Activated CD4-positive, alpha-beta T cell treated with anti-CD3 and anti-CD28 coated beads, Interleukin-2, amount 50 U/mL, for 16 hours (primary cell): ENCODE measurements around the gene SUN2.

Experiments used
- DNase-seq: peaks from one replicate; pipeline ENCODE4 v3.0.0-alpha.2; 2020

SUN2 gene

DNA sequence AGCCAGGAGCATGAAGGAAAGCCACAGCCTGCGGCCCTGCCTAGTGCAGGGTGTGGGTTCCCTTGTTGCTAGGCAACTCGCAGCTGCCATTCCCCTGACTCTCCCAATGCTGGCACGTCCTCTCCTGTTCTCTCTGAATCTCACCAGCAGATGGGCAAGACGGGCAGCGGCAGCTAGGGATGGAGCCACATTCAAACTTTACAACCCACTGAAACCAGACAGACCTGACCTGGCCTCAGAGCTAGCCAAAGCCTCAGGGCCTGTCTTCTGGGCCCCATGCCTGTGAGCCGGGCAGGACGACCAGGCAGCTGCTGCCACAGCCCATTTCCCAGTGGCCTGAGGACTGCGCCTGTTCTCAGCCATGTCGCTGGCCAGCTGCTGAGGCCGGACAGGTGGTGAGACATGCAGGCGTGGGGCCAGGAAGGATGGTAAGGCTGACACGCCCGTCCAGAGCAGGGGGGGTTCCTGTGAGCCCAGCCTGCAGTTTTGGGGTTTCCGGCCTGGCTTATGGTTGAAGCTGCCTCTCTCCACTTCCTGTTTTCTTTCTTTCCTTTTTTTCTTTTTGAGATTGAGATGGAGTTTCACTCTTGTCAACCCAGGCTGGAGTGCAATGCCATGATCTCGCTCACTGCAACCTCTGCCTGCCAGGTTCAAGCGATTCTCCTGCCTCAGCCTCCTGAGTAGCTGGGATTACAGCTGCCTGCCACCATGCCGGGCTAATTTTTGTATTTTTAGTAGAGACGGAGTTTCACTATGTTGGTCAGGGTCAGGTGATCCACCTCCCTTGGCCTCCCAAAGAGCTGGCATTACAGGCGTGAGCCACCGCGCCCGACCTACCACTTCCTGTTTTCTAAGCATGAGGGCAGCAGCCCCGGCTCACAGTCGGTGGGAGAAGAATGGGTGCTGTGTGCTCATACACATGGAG is 4.1 kb downstream of the SUN2 start:
- DNase-seq = peak; percentile 86

DNA sequence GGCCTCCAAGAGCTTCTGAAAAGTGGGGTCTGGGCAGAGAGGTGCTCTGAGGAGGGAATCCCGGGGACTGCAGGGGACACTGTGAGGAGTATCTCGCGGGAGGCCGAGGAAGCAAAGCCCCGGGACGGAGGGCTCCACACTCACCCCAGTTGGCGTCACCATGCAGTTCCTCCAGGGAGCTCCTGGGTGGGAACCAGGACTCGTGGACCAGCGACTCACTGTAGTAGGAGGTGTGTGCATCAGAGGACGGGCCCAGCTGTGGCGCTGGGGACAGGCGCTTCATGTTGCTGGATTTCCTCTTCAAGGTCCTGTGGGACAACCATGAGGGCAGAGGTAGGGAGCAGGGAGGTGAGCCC is 4.8 kb downstream of the SUN2 start:
- no peak for DNase-seq

DNA sequence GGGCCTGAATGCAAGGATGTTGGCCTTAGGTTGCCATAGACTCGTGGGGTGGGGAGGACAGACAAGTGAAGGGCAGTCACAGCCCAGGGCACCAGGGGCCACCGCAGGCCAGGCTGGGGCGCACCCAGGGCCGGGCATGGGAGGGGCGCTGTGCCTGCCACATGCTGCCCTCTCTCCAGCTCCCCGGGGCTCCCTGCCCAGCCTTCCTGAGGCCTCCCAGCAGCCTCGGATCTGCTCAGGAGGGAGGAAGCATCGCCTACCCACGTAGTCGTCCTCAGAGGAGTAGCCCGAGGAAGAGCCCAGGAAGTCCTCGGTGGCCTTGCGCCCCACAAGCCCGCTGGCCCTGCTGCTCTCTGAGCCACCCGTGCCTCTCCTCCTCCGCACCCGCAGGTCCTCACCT is 5.2 kb downstream of the SUN2 start:
- no peak for DNase-seq

DNA sequence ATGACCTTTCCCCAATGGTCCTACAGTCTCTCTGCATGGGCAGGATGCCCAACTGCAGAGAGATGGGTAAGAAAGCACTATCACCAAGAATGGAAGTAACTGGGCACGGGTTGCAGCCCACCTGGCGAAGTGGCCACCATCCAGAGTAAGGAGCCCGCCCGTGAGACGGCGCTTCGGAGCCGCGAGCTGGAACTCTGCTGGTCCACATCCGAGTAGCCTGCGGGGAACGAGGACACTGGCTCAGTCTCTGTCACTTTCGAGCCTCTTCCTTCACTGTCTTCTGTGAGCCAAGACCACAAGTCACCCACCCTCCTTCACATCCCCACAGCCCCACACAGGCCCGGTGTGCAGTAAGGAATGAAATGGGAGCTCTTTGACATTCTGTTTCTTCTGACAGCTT is 5.7 kb downstream of the SUN2 start:
- DNase-seq = no peak

DNA sequence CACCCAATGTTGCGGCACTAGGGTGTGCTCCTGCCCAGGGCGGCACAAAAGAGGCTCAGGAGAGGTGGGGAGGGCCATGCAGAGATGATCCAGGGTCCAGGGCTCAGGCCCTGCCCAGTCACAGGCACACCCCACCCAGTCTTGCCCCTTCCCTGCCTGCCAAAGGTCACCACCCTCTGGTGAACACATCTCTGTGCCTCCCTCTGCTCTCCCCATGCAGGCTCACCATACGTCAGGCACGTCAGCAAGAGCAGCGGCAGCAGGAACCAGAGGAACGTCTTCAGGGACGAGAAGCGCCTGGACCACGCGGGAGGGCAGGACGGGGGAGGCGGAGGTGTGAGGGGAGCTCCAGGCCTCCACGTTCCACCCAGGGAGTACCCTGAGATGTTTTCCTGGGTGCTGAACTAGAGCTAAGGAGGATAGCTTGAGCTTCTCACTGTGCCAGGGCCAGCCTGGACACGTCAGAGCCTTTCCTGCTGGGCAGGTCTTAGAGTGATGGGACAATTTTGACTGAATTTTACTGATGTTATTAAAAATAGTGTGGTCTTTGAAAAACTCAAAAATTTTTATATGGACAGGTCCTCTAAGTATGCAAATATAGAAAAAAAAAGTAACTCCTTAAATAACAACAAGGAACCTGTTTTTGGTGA is 7.2 kb downstream of the SUN2 start:
- DNase-seq = no peak

DNA sequence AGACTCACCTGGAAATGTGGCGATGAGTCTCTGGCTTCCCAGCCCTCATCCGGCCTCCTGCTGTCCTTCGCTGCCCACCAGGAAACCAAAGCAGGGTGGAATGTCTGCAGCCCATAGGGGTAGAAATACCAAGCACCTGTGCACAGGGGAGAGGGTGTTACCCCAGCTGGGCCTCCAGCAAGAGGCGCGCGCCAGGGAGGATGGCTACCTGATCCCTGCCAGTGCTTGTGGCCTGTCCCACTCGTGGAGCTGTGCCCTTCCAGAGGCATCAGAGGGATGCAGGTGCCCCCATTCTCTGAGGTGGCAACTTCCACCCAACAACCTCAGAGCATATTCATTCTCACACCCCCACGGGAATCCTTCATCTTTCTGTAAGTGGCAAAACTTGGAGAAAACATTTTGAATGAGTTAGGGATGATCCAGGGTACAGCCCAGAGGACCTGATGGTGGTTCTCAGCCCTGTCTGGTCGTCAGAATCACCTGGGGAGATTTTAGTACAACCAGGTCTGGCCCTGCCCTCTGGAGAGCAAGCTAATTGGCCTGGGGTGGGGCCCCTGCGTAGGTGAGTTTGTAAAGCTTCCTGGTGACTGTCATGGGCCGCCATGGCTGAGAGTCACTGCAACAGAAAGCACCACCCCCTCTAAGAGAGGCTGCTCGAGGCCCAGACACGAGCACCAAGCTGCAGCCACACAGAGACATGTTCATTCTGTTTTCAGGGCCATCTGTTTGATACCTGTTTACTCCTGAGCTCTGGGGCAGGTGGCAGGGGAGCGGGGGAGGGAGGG is 9.9 kb downstream of the SUN2 start:
- DNase-seq = no peak

DNA sequence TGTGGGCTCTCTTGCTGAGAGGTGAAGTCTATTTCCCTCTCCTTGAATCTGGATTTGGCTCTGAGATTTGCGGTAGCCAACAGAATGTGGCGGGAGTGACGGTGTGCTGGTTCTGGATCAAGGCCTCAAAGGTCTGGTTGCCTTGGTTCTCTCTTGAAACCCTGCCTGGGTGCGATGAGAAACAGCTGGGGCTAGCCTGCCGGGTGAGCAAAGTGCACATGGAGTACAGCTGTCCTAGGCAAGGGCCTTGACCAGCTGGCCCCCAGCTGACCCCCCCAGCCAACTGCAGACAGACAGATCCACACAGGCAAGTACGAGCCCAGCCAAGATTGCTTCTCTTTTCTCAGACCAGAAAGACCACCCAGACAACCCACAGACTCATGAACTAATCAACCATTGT is 10.8 kb downstream of the SUN2 start:
- DNase-seq = no peak

DNA sequence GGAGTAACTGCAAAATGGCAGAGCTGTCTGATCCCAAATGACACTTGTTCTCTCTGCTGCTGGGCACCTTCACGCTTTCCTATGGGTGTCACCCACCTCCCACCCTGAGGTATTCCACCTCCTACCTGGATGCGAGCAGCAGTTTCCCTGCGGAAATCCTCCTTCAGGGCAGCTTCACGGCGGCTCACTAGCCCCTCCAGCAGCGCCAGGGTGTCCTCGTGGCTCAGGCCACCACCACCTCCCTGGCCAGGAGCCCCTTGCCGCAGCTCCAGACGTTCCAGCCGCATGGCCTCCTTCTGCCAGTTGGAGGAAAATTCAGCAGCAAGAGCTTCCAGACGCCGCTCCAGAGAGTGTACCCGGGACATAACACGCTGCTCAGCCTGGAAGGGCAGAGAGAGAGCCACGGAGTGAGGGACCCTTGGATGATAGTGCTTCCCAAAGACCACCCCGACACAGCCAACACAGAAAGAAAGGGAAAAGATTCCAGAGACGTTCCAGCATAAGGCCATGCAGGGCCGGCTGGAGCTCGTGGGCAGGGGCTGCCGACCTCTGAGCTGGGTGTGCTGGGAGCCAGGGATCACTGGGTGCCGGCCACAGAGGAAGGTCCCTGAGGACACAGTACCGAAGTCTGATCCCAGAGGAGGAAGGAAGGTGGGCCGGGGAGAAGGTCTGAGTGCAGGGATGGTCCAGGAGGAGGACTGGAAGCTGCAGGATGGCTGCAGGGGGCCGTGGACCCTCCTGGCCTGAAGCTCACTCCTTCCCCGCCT is 13.4 kb downstream of the SUN2 start:
- no peak for DNase-seq

DNA sequence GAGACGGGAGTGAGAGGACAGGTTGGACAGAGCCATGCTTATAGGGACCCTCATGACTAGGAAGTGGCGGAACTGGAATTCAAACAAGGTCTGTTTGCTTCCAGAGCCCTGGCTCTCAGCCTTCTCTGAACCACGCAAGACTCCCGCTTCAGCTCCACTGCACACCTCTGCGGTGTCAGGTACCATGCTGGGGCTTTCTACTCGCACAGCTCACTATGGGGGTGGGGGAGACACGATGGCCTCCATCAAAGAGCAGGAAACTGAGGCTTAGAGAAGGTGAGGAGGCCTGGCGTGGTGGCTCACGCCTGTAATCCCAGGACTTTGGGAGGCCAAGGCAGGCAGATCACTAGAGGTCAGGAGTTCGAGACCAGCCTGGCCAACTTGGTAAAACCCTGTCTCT is 14.2 kb downstream of the SUN2 start:
- no peak for DNase-seq

DNA sequence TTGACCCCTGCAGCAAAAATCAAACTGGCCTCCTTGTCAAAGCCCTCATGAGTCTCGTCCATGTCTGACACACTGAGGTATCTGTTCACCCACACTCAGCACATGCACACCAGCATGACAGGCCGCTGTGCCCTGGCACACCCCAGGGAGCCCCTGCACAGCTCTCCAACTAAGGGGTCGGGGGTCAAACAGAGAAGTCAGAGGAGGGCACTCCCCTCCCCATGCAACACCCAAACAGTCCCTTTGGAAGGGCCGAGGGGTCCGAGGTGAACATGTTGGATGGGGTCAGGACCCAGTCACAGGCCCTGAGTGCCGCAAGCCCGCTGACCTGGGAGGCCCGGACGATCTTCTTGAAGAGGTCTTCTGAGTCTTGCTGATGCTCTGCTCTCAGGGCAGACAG is 14.6 kb downstream of the SUN2 start:
- DNase-seq = no peak

DNA sequence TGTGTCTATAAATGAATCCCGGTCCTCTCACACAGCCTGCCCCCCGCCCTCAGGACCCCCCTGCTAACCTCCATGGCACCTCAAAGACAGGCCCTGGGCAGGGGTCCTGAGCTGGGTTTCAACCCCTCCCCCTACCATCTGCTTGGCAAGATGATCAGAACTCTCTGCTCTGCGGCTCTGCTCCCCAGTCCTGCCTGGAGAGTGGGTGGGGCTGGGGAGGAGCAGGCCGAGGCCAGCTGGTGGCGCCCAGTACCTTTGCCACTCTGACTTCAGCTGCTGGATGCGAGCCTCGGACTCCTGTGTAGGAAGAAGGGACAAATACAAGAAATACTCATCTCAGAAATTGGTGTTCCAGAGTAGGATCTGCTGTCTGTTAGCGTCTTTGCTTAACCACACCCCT is 15.0 kb downstream of the SUN2 start:
- no peak for DNase-seq

DNA sequence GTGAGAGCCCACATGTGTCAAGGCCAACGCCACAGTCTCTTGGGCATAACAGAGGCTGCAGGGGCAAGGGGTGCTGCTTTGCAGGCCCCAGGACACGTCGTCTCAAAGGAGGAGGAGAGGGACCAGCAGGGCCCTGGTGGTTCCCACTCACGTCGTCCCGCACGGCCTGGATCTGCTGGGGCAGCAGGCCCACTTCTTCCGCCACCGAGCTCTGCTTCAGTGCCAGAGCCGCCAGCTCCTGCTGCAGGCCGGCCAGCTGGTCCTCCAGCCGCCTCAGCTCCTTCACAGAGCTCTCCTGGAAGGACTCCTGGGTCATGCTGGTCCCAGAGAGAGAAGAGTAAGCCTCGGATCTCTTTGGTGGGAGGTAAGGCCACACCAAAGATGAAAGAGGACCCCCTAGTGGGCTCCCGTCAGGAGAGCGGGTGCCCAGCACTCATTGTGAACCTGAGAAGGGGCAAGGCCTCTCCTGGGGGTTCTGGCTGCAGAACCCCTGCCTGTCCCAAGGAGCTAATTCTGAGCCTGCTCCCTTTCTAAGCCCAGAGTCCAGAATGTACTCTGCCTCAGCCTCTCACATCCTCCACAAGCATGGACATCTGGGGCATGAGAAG is 15.6 kb downstream of the SUN2 start:
- DNase-seq = no peak

DNA sequence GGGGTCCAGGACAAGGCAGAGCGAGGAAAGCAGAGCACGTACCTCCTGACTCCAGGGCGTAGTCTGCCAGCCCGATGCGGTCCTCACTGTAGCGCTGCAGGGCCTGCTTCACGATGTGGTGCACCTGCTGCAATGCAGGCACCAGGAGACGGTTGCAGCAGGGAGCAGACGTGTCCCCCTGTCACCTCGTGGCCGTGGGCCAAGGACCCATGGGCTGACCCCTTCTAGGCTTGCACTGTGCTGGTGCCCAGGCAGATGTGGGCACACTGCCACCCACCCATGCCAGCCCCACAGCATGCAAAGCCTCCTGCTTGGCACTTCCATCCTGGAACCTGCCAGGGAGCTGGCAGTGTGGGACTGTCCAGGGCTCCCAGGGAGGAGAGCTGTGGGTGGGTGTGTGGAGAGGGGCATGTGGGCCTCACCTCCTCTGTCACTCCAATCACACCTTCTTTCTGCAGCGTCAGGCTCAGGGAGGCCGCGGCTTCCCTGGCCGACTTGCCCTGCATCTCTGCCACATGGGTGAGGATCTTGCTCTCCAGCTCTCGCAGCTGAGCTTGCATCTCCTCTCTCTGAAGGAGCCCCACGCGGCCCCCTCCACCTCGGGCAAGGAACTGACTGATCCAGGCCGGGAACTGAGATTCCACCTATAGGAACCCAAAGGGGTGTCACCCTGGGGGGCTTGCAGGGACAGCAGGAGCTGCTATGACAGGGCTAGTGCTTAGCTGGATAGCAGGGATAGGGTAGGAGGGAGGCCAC is 16.3 kb downstream of the SUN2 start:
- DNase-seq = no peak

DNA sequence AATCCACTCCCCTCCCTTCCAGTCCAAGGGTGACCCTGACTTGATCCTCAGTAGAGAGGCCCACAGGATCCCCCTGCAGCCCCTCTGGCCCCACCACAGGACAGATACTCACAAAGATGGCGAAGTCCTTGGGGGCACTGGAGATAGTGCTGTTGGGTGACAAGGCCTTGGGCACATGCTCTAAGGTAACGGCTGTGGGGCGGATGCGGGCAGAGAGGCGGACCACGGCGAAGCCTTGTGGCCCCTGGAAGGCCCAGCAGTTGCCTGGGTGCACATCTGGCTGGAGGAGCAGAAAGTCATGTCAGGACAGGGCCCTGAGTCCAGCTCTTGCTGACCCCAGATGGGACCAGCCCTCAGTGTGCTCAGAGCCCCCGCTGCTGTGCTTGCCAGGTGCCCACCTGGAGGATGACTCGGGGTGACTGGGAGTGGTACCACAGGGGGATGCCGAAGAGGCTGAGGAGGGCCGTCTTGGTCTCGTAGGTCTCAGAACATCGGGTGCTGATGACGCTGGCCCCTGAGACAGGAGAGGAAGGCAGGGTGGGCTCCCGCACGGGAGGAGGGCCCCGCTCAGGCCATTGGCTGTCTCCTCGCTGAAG is 17.2 kb downstream of the SUN2 start:
- DNase-seq = no peak

DNA sequence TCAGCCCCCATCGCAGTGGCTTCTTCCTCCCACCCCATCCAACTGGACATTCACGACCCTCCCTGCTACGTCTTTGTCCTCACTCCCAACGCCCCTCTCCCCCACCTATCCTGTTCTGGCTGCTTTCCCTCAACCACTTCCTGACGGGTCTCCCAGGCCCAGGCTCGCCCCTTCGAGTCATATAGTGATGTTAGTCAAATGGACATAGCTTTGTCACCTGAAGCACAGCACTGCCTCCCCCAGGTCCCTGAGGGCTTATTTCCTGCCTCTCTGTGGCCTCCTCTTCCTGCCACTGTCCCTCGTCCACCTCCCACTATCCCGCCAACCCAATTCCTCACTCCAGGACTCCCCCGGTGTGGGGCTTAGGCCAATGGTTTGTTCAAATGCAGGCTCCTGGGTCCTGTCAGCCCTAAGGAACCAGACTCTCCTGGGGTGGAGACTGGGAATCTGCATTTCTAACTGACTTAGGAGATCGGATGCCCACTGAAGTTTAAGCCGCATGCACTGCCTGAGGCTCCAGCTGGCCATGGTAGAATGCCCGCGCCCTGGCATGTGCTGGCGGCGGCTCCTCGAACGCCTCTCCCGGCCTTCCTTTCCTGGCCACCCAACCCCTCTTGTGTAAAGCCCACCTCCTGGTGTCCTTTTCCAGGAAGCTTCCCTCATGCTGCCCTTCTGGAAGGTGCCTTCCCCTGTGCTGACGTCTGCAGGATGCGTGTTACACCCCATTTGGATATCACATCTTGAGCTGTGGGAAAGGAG is 18.3 kb downstream of the SUN2 start:
- DNase-seq = no peak

DNA sequence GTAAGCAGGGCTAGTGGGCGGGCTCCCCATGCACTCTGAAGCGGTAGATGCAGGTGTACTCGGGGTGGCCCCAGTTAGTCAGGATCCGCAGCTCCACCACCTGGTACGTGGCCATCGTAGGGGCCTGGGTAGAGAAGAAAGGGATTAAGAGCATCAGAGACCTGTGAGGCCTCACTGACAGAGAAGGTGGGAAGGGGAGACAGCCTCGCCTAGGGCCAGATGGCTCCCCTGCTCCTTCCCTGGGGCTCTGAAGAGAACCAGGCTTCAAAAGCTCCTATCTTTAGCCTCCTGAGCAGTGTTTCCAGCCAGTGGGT is 19.6 kb downstream of the SUN2 start:
- no peak for DNase-seq

DNA sequence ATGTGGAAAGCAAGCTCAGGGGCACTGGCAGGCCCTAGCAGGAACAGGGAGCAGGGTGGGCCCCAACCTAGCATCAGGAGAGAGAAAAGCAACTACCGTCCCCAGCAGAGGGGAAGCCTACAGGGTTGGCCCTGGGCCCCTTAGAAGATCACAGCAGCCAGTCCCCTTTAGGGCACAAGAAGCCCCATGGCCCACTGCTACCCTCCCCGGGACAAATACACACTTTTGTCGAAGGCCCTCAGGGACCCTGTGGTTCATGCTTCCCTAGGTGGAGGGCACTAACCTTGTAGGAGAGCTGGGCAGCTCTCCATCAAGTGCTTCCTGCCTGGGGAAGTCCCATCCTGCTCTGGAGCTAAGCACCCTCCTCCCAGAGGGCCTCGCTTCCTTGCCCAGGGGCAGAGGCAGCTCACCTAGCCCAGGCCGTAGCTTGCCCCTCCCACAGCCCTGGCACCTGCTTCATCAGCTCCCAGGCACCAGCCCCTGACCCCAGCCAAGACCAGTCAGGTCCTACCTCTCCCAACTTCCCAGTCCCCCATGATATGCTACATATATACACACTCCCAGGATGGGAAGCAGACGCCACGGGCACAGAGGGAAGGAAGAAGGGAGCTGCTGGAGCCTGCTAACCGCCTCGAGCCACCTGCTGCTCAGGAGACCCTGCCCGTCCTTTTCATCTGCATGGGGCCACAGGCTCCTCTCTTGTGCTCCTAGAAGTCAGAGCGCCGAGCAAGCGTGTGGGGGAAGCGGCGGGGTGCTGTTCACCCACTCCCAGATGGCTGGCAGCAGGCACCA is 20.1 kb downstream of the SUN2 start:
- DNase-seq = no peak

DNA sequence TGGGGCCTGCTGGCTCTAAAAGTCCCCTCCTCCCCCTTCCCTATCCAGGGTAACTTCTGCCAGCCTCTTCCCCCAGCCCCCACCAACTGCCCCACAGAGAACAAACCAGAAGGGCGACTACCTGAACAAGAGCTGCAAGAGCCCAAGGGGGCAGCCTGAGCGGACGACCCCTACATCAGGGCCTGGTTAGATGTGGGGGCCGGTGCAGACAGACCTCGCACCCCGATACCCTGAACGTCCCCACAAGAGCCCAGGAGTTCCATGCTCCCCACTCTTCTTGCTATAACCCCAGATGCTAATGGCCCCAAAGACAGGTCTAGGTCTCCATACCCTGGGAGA is 20.7 kb downstream of the SUN2 start:
- DNase-seq = no peak

DNA sequence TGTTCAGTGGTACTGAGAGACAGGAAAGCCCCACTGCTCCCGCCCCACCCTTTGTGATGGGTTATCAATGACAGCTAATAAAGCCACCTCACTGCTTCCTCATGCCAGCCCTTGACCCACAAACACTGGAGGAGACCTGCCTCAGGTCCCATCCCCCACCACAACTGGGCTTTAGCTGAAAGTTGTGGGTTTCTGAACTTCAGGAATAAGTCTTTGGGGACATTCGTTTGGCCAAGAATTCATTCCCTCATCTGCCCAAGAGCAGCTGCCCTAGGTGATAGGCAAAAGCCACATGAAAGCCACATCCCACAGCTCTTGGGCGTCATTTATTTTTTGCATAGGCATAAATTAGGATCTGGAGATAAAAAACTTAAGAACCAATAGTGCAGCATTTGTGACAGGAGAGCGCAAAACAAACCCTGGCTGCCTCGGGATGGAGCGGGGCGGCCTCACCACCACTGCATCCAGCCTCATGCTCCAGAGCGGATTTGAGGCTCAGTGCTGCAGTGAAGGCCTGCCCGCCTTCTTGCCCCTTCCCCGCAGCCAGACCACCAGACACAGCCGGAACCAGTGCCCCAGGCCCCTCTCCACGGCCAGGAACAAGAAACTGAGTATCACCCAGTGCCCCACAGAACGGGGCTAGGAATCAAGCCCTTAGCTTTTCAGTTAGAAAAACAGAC is 21.2 kb downstream of the SUN2 start:
- no peak for DNase-seq
